Activated CD4-positive, alpha-beta T cell treated with anti-CD3 and anti-CD28 coated beads, Interleukin-2, amount 50 U/mL, for 16 hours (primary cell): ENCODE results near the gene CA10.

Experiments used
- DNase-seq: peaks from one replicate; pipeline ENCODE4 v3.0.0-alpha.2; 2020

The CA10 gene

DNA sequence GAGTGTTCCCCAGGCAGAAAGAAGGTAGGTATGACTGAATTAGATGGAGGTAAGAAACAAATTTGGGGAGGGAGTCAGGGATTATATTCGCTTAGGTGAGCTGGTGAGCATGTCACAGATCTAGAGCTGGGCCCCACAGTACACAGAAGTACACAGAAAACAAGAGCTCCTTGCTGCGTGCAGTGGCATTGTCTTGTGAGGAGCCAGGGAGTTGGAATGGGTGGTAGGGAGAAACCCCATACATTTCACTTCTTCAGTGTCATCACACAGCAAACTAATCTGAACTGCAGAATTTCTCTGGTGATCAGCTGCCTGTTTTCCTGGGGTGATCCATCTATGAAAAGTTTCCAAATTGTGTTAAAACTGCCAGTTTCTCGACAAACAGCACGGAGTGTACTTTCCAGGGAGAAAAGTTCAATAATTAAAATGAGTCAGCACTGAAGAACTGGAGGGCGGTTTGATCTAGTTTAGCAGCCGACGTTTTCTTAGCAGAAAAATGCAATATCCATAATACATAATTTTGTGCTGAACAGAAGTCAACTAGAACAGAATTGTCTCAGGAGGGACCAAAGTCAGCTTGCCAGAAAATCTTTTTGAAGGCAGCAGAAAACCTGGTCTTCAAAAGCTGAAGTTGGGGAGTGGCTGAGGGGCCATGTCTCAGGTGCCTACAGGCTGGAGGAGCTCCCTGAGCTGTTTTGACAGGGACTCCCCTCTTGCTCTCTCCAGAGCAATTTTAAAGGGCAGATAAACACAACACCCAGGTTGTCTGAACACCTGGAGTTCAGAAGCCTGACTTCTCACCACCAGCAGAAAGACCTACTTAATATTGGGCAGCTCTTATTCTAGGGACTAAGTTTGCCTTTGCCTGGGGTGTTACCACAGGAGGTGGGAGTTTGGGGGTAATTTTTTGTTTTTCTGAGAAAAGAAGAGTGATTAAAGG is 448.6 kb downstream of the CA10 start:
- DNase-seq: no peak

DNA sequence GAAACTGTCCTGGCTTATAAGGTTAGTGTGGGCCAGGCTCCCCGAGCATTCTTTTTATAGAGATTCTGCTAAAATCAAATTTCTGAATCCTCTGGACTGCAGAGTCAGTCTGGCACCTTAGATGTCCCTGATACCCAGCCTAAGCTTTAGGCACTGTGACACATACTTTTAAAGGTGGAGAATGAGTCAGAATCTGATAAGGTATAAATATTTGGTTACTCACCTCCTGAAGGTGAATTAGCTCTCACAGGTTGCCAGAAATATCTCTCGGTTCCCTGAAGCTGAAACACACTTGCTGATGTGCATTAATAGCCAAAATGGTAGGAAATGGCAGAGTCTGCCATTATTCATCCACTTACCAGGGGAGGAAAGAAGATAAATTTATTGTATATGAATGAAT is 451.3 kb downstream of the CA10 start:
- DNase-seq: no peak

DNA sequence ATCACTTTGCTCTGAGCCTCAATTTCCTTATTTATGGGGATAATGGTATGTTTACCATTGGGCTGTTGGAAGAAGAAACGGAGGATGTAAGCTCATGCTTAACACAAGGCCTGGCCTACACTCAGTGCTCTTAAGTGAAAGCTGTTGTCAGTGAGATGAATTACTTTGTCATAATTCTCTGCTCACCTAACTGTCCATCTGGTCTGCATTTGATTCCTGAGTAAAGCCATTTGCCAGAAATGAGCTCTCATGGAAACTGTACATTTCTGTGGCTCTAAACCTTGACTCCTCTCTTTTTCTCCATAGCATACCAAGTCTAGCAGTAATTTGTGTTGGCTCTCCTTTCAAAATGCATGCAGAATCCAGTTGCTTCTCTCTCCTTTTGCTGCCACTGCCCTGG is 452.4 kb downstream of the CA10 start:
- no peak for DNase-seq

DNA sequence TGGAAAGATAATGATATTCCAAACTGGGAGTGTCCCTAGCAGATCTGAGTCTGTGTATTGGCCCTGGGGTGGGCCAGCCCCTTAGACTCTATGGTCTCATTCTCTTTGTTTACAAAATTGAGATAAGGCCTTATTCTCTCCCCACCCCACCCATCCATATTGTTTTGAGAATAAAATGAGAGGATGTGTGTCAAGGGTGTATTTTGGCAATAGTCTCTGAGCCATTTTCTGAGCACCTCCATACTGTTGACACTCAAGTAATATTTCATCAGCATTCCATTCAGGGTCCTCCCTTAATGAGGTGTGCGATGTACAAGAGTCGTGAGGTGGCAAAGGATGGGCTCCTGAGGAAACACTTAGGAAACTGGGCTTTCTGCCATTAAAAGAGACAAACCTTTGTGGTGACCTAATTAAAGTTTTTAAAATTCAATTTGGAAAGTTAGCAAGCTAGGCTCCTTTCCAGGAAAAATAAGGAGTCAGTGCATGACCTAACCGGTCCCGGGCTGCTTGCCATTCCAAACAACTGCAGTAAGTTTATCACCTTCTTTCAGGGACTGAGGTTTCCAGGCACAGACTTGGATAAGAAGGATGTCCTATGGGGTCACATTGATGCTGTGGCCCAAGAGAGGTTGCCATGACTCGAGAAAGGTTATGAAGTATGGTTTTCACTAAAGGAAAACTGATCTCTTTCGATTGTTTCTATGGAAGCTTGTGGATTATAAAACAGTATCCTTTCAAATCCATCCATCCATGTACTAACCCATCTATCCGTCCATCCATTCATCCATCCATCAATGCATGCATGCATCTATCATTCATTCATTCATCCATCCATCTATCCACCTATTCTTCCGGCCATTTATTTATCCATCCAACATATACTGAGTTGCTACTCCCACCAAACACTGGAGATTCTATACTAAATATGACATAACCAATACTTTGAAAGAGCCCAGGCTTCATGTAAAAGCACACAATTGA is 454.9 kb downstream of the CA10 start:
- DNase-seq: no peak

- no peak for DNase-seq
These were observed 455.6 kb downstream of the CA10 start for GRCh38 chr17:51702963-51703360.

GRCh38 chr17:51701501-51701900 is 457.0 kb downstream of the CA10 start:
- no peak for DNase-seq

DNA sequence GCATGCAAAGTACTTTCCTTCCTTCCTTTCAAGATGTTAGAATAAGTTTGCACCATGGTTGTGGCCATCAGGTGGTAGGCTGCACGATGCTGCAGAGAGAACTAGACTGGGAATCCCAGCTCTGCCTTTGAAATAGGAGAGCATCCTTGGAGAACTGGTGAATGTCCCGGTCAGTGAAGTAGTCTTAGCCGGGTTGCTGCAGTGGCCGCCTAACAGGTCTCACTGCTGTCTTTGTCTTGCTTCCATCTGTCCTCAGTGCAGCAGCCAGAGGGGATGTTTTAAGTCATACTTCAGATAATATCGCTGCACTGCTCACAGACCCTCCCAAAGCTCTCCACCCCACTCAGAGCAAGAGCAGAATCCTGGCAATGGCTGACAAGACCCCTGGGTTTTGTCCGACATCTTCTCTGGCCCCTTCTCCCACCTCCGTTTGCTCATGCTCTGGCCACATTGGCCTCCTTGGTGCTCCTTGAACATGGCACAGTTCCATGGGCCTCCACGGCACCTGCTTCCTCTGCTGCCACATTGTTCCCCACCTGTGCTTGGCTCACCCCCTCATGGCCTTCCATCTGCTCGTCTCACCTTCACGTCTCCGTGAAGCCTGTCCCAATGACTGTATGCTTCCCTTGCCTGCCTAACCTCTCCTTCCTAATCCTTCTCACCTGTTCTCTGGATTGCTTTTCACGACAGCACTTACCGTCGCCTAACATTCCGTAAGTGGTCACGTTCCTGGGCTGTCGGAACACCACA is 458.3 kb downstream of the CA10 start:
- DNase-seq: no peak

- DNase-seq: no peak
These were observed 459.2 kb downstream of the CA10 start for GRCh38 chr17:51699303-51699702.

- no peak for DNase-seq
These were observed 465.6 kb downstream of the CA10 start for GRCh38 chr17:51692917-51693316.

GRCh38 chr17:51687887-51688286 is 470.6 kb downstream of the CA10 start:
- no peak for DNase-seq

DNA sequence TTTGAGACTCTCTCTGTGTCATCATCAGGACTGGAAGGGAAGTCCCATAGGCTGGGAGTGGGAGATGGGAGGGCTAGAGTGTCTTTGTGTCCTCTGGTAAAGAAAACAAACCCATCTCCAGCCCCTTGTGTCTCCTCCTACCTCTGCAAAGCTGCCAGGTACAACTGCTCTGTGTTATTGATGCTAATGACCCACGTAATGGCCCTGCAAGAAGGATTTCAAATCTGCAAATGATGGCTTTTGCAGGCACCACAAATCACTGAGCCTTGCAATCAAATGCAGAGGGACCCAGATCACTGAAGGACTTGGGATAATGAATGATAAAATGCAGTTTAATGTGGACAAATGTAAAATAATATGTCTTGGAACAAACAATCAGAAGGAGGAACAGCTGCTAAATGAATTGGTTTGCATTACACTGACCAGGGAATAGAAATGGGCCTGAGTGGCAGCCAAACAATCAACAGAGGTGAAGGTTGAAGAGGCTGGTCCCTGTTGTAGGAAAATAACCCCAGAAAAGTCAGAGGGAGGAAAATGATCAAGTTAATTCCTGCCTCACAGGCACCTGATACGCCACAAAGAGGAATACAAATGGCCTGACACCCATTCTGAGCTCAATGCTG is 473.1 kb downstream of the CA10 start:
- DNase-seq: no peak

DNA sequence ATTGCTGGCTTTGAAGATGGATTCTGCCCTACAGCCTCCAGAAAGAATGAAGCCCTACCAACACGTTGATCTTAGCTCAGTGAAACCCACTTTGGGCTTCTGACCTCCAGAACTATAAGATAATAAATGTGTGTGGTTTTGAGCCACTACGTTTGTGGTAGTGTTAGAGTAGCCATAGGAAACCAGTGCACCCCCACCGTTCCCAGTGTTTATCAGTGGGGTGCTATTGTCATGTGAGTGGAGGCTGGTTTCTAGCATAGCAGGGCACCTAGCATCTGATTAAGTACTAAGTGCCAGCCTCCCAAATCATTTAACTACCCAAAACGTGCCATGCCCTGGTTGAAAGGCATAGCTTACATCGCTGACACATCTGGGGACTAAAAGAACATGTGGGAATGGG is 474.3 kb downstream of the CA10 start:
- DNase-seq: no peak

- DNase-seq: no peak
These were observed 475.2 kb downstream of the CA10 start for GRCh38 chr17:51683291-51683690.

DNA sequence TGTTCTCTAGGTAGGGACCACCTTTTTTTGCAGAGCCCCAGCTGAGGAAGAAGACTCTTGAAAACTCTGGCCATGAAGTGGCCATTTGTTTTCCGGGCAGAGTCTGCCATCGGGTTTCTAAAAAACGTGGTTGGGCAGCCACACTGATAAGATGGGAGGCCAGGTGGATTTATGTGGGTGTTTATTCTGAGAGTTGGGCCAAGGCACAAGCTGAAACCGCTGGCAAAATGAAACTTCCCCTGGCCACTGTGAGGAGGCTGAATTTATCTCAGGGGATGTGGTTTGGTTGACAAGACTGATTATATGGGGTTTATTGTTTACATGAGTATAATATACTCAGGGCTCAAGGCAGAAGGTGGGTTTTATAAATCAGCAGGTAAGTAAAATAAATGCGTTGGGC is 476.4 kb downstream of the CA10 start:
- no peak for DNase-seq

DNA sequence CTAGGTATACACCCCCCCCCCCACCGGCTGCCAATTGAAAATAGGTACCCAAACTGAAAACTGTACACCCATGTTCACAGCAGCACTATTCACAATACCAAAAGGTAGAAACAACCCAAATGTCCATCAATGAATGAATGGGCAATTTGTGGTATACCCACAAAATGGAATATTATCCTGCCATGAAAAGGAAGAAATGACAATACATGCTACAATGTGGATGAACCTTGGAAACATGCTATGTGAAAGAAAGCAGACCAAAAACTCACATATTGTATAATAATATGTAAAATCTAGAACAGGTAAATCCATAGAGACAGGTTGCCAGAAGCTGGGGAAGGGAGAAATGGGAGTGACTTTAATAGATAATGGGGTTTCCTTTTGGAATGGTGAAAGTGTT is 480.6 kb downstream of the CA10 start:
- no peak for DNase-seq

GRCh38 chr17:51676691-51677487 is 481.6 kb downstream of the CA10 start:
- no peak for DNase-seq

DNA sequence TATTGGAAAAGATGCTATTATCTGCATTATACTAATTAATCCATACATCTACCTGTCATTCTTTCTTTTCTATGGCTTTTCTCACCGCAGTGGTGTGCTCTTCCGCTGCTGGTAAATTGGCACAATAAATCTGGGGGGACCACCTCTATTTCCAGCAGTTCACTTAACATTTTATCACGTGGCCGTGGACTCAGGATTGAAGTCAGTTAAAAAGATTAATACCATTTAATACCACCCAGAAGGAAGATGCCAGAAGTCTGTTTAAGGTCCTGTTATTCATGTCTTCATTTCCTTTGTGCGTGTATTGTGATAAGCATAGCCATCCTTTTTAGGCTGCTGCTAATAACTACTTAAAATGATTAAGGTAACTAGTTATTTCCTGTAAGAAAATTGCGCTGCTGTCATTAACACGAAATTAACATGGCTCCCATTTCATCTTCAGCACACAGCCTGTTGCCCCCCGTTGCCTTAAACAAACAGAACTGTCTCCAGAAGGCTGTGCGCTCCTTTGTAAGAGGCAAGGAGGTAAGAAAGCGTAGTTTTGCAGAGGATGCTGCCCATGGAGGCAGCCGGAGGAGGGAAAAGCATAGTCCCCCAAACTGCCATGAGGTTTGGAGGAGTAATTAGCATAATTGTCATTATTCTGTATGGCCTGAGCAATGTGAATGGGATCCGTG is 483.8 kb downstream of the CA10 start:
- no peak for DNase-seq

GRCh38 chr17:51673070-51673469 is 485.4 kb downstream of the CA10 start:
- no peak for DNase-seq

DNA sequence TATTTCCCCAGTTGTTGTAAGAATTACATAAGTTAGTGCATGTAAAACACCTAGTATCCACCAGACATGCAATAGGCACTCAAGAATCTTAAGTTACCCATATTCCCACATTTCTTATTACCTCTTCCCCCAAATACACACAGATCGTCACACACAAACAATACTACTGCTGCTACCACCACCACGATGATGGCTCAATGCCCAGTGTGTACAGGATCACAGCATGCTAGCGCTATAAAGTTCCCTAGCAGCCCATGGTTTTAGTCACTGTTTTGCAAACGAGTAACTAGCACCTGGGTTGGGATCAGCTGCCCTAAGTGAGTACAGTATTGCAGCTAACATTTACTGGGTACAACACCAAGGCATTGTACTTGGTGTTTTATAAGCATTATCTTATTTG is 486.4 kb downstream of the CA10 start:
- DNase-seq: no peak

DNA sequence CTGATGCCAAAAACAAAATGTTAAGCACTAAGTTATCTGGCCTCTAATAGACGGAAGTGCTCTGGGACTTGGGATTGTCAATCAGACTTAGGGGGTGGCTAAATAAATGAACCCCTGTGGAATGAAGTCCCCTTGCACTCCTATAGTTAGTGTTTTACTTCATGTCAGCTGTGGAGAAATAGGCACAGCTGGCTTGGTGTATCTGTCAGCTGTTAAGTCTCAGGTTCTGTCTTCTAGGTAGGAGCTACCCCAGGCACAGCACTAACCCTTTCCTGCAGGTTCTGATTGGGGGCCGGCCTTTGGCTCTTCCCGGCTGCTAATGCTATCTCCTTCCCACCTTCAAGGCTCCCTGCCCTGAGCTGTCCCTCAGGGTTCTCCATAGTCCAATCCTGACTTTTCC is 487.6 kb downstream of the CA10 start:
- DNase-seq: no peak

DNA sequence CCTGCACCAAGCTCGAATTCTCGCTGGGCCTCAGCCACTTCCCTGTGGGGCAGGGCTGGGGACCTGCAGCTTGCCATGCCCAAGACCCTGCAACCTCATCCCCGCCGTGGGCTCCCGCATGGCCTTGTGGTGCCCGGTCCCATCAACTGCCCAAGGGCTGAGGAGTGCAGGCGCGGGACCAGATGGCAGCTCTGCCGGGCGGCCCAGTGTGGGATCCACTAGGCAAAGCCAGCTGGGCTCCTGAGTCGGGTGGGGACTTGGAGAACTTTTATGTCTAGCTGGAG is 489.6 kb downstream of the CA10 start:
- DNase-seq: no peak
